ENCODE measurements around the gene PCBD1. TPM values are rescaled to one million over a fixed set of nuclear protein-coding genes. Genes with fewer than 3 reads are reported as not detected.

The PCBD1 gene
- polyA plus RNA-seq, 3 donors, result 18.0 to 28.3 (median 21.3) TPM

- Mint-ChIP-seq H3K4me3 (peak overlapping the region in 1 of 2 donors; percentile 16), H3K27ac (no peak overlapping the region), H3K9me3 (peaks cover 0 to 2% (median 0%) of the 10 kb centered on the region in 7 donors), H3K36me3 (no peaks in the 10 kb centered on the region), H3K27me3 (ENCODE audit: low read depth in 3 of 3) (peaks cover 4 to 6% (median 5%) of the 10 kb centered on the region in 3 donors), H3K4me1 (no peaks in the 10 kb centered on the region)
- Histone ChIP-seq H3K27me3 (ENCODE audit: control insufficient read depth in 2 of 2, insufficient read depth in 2 of 2, low read length in 2 of 2) (no peaks in the 10 kb centered on the region), H4K20me1 (ENCODE audit: insufficient read depth, low read length) (no peaks in the 10 kb centered on the region), H3K36me3 (replicated peaks in 1 of 2; ENCODE audit: control insufficient read depth in 1 of 2, insufficient read depth in 2 of 2, low read length in 2 of 2) (no peaks in the 10 kb centered on the region), H3K79me2 (ENCODE audit: insufficient read depth, low read length) (no peaks in the 10 kb centered on the region), H3K4me2 (replicated peaks; ENCODE audit: extremely low read depth, low read length, poor library complexity, severe bottlenecking) (no peak overlapping the region), H3K27ac (ENCODE audit: low read depth in 1 of 2, low read length in 2 of 2) (no peak overlapping the region), H2AFZ (ENCODE audit: insufficient read depth, low read depth, low read length, poor library complexity, severe bottlenecking) (no peak overlapping the region), H3K4me1 (ENCODE audit: control insufficient read depth in 1 of 2, insufficient read depth in 2 of 2, low read length in 2 of 2) (no peaks in the 10 kb centered on the region), H3K9me3 (replicated peaks in 1 of 2; ENCODE audit: control insufficient read depth in 1 of 2, insufficient read depth in 1 of 2, low read length in 2 of 2) (no peaks in the 10 kb centered on the region), H3K4me3 (replicated peaks in 1 of 3; ENCODE audit: low read depth in 2 of 3, low read length in 3 of 3) (no peak overlapping the region), H3K9ac (ENCODE audit: insufficient read depth, low read length, poor library complexity, severe bottlenecking) (no peak overlapping the region)
- TF ChIP-seq CTCF (IDR thresholded peaks at IDR 0.05), result no peak
- WGBS (ENCODE audit: insufficient coverage), result 95% methylated on average over 4 of the region's 6 CpGs
- DNase-seq, result no peak
- intact Hi-C loops (cut with micrococcal nuclease), result no loop called here
These were observed 47.7 kb upstream of the PCBD1 start for GRCh38 chr10:70936111-70936510.

GRCh38 chr10:70935631-70936030, 47.3 kb upstream of the PCBD1 start:
- Mint-ChIP-seq H3K9me3 (no peaks in the 10 kb centered on the region), H3K4me1 (no peaks in the 10 kb centered on the region), H3K4me3 (no peak overlapping the region), H3K27ac (no peak overlapping the region), H3K27me3 (ENCODE audit: low read depth in 3 of 3) (peaks cover 4 to 6% (median 5%) of the 10 kb centered on the region in 3 donors), H3K36me3 (no peaks in the 10 kb centered on the region)
- H2AFZ ChIP-seq (ENCODE audit: insufficient read depth, low read depth, low read length, poor library complexity, severe bottlenecking), result no peak overlapping the region
- TF ChIP-seq CTCF (IDR thresholded peaks at IDR 0.05), result no peak
- intact Hi-C loops (cut with micrococcal nuclease), result no loop called here
- H3K9ac ChIP-seq (ENCODE audit: insufficient read depth, low read length, poor library complexity, severe bottlenecking), result no peak overlapping the region
- no peaks in the 10 kb centered on the region for H3K36me3 ChIP-seq (replicated peaks in 1 of 2; ENCODE audit: control insufficient read depth in 1 of 2, insufficient read depth in 2 of 2, low read length in 2 of 2)
- no peaks in the 10 kb centered on the region for H3K79me2 ChIP-seq (ENCODE audit: insufficient read depth, low read length)
- H3K27ac ChIP-seq (ENCODE audit: low read depth in 1 of 2, low read length in 2 of 2), result no peak overlapping the region
- H3K4me1 ChIP-seq (ENCODE audit: control insufficient read depth in 1 of 2, insufficient read depth in 2 of 2, low read length in 2 of 2), result no peaks in the 10 kb centered on the region
- no peak overlapping the region for H3K4me2 ChIP-seq (replicated peaks; ENCODE audit: extremely low read depth, low read length, poor library complexity, severe bottlenecking)
- no peak overlapping the region for H3K4me3 ChIP-seq (replicated peaks in 1 of 3; ENCODE audit: low read depth in 2 of 3, low read length in 3 of 3)
- H4K20me1 ChIP-seq (ENCODE audit: insufficient read depth, low read length), result no peaks in the 10 kb centered on the region
- no peaks in the 10 kb centered on the region for H3K9me3 ChIP-seq (replicated peaks in 1 of 2; ENCODE audit: control insufficient read depth in 1 of 2, insufficient read depth in 1 of 2, low read length in 2 of 2)
- H3K27me3 ChIP-seq (ENCODE audit: control insufficient read depth in 2 of 2, insufficient read depth in 2 of 2, low read length in 2 of 2), result no peaks in the 10 kb centered on the region
- no peak for DNase-seq
- 92% methylated on average over 9 of the region's 10 CpGs for WGBS (ENCODE audit: insufficient coverage)
